Lung (tissue), 12 donors: ENCODE measurements around the gene TACR2. TPM values are rescaled to one million over a fixed set of nuclear protein-coding genes. Genes with fewer than 3 reads are reported as not detected.

Experiments used
- ATAC-seq: fragments of 200-7000 bp; cut with Tn5 transposase; one replicate; pipeline ENCODE4 v1.9.1; 2020; ENCODE audit warnings: moderate number of reproducible peaks; ENCODE audit not compliant: insufficient read depth, low FRiP score
- DNase-seq, 3 donors: peaks; one replicate each; pipeline ENCODE4 v3.0.0-alpha.2; 2013 to 2017
- H3K27ac ChIP-seq, 2 donors: one replicate each; pipeline ENCODE4 v1.5.1; 2013; ENCODE audit warnings: mild to moderate bottlenecking in 2 of 2, moderate library complexity in 2 of 2, control low read depth in 1 of 2, inconsistent platforms in 1 of 2, low read depth in 1 of 2, low read length in 1 of 2
- H3K27me3 ChIP-seq, 3 donors: one replicate each; pipeline ENCODE4 v1.5.1; 2013; ENCODE audit warnings: low read length in 2 of 3; ENCODE audit not compliant: control insufficient read depth in 3 of 3, insufficient read depth in 3 of 3
- H3K36me3 ChIP-seq, 4 donors: one replicate each; pipeline ENCODE4 v1.5.1; 2013; ENCODE audit warnings: low read length in 4 of 4, mild to moderate bottlenecking in 1 of 4, moderate library complexity in 1 of 4; ENCODE audit not compliant: control insufficient read depth in 4 of 4, insufficient read depth in 4 of 4
- H3K4me1 ChIP-seq, 5 donors: one replicate each; pipeline ENCODE4 v1.5.1; 2013; ENCODE audit warnings: low read length in 5 of 5, mild to moderate bottlenecking in 2 of 5, moderate library complexity in 1 of 5; ENCODE audit not compliant: control insufficient read depth in 5 of 5, insufficient read depth in 5 of 5
- H3K4me3 ChIP-seq: one replicate; pipeline ENCODE4 v1.5.1; 2013; ENCODE audit warnings: mild to moderate bottlenecking, control low read depth, moderate library complexity
- H3K9ac ChIP-seq, 2 donors: one replicate each; pipeline ENCODE4 v1.5.1; 2013; ENCODE audit warnings: low read length in 2 of 2, control low read depth in 1 of 2; ENCODE audit not compliant: insufficient read depth in 1 of 2
- H3K9me3 ChIP-seq, 4 donors: one replicate each; pipeline ENCODE4 v1.5.1; 2013; ENCODE audit warnings: low read length in 3 of 4, mild to moderate bottlenecking in 1 of 4, moderate library complexity in 1 of 4; ENCODE audit not compliant: control insufficient read depth in 4 of 4, insufficient read depth in 3 of 4
- CTCF ChIP-seq: IDR thresholded peaks from 2 replicates; pipeline ENCODE4 v1.5.1; 2012; ENCODE audit warnings: mild to moderate bottlenecking; ENCODE audit errors: control extremely low read depth, extremely low read depth
- WGBS, 2 donors: extraction: QIAGEN DNeasy Blood & Tissue Kit; methylation state at CpG; one replicate each; pipeline ENCODE4 v1.1.7; 2013; 5-methylcytosine and 5-hydroxymethylcytosine counted together
- polyA plus RNA-seq, 2 donors: library from polyadenylated mRNA; stranded (reverse); fragments of 200-250 nt; gene quantifications; one replicate each; pipeline ENCODE4 v1.2.1, GENCODE V29; 2013
- total RNA-seq, 2 donors: library from RNA; depleted of rRNA in 1 of 2; stranded (reverse); fragments of >200 nt in 1 of 2; gene quantifications; one replicate each; pipeline ENCODE4 v1.2.1, GENCODE V29; 2014 to 2021
- donor health status: control.
- donor health status: control.
- donor health status: Bipolar disorder and iron deficiency.
- donor health status: healthy.
- donor health status: DM: yes; HTN: yes; CAD: no.

TACR2 gene
- total and polyA plus RNA-seq, 4 donors: 0.28 to 0.83 (median 0.50) TPM

DNA sequence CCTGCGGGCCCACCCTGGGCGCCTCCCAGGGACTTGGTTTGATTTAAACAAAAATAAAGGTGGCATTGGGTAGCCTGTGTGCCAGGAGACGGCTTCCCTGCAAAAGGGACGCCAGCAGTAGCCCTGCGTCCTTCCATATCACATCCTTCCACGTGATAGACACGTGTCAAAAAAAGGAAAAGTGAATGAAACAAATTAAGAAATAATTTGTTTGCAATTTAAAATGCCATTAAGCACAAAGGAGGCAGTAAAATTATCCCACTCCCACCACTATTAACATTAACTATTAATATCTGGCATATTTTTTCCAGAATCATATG is 7.6 kb downstream of the TACR2 start:
- Histone ChIP-seq H3K9me3 (no peaks in the 10 kb centered on the region), H3K27ac (peak overlapping the region; percentile 65 to 85), H3K4me3 (peak overlapping the region; percentile 11), H3K27me3 (no peaks in the 10 kb centered on the region), H3K4me1 (peaks cover 0 to 24% (median 17%) of the 10 kb centered on the region in 5 donors), H3K36me3 (no peaks in the 10 kb centered on the region), H3K9ac (no peak overlapping the region)
- ATAC-seq (no peak), DNase-seq (no peak)
- TF ChIP-seq CTCF: no peak
- 17 to 24% methylated on average over 7 of the region's 7 CpGs for WGBS, 2 donors

GRCh38 chr10:69408318-69409175 is 8.2 kb downstream of the TACR2 start:
- TF ChIP-seq CTCF: peak; percentile 49
- Histone ChIP-seq H3K9me3 (no peaks in the 10 kb centered on the region), H3K9ac (no peak overlapping the region), H3K27ac (peak overlapping the region; percentile 65 to 85), H3K36me3 (peaks cover 0 to 1% (median 0%) of the 10 kb centered on the region in 4 donors), H3K4me3 (peak overlapping the region; percentile 11), H3K27me3 (no peaks in the 10 kb centered on the region), H3K4me1 (peaks cover 0 to 27% (median 17%) of the 10 kb centered on the region in 5 donors)
- DNase-seq (peak; percentile 96 to 97 (median 96)), ATAC-seq (peak; percentile 91)
- 3 to 4% methylated on average over 40 to 62 of the region's 64 CpGs for WGBS, 2 donors

GRCh38 chr10:69407621-69408301 is 9.0 kb downstream of the TACR2 start:
- Histone ChIP-seq H3K36me3 (peaks cover 0 to 4% (median 0%) of the 10 kb centered on the region in 4 donors), H3K27ac (no peak overlapping the region), H3K9ac (no peak overlapping the region), H3K27me3 (no peaks in the 10 kb centered on the region), H3K4me1 (peaks cover 0 to 31% (median 17%) of the 10 kb centered on the region in 5 donors), H3K9me3 (no peaks in the 10 kb centered on the region), H3K4me3 (no peak overlapping the region)
- ATAC-seq (no peak), DNase-seq (peak in 1 of 3 donors; percentile 30)
- no peak for TF ChIP-seq CTCF
- 64 to 66% methylated on average over 14 of the region's 14 CpGs for WGBS, 2 donors
